Esophagus (tissue), 2 donors: Measurements from ENCODE around the gene MVP. TPM values are rescaled to one million over a fixed set of nuclear protein-coding genes. Genes with fewer than 3 reads are reported as not detected.

ENCODE experiments used
- H3K27ac ChIP-seq, 2 donors: one replicate each; pipeline ENCODE4 v1.5.1; 2013; ENCODE audit warnings: low read depth in 2 of 2, mild to moderate bottlenecking in 2 of 2, inconsistent platforms in 1 of 2, low read length in 1 of 2, moderate library complexity in 1 of 2
- H3K27me3 ChIP-seq, 2 donors: one replicate each; pipeline ENCODE4 v1.6.1; 2013; ENCODE audit warnings: low read length in 2 of 2, control low read depth in 1 of 2, mild to moderate bottlenecking in 1 of 2; ENCODE audit not compliant: insufficient read depth in 2 of 2, control insufficient read depth in 1 of 2
- H3K36me3 ChIP-seq, 2 donors: one replicate each; pipeline ENCODE4 v1.6.1; 2013; ENCODE audit warnings: low read length in 1 of 2; ENCODE audit not compliant: control insufficient read depth in 2 of 2, insufficient read depth in 2 of 2
- H3K4me1 ChIP-seq, 2 donors: one replicate each; pipeline ENCODE4 v1.6.1; 2013; ENCODE audit warnings: low read length in 1 of 2; ENCODE audit not compliant: control insufficient read depth in 2 of 2, insufficient read depth in 2 of 2
- H3K4me3 ChIP-seq, 2 donors: one replicate each; pipeline ENCODE4 v1.5.1; 2013; ENCODE audit warnings: low read length in 2 of 2, mild to moderate bottlenecking in 2 of 2, low read depth in 1 of 2, moderate library complexity in 1 of 2
- H3K9me3 ChIP-seq, 2 donors: one replicate each; pipeline ENCODE4 v1.6.1; 2013; ENCODE audit warnings: mild to moderate bottlenecking in 2 of 2, low read depth in 1 of 2, low read length in 1 of 2, moderate library complexity in 1 of 2; ENCODE audit not compliant: control insufficient read depth in 2 of 2, insufficient read depth in 1 of 2
- WGBS, 2 donors: extraction: QIAGEN DNeasy Blood & Tissue Kit; methylation state at CpG; one replicate each; pipeline ENCODE4 v1.1.7; 2013; 5-methylcytosine and 5-hydroxymethylcytosine counted together
- polyA plus RNA-seq, 2 donors: library from polyadenylated mRNA; stranded (reverse); fragments of 200-250 nt; gene quantifications; one replicate each; pipeline ENCODE4 v1.2.3, GENCODE V29; 2013
- donor health status: healthy with polysubstance abuse.
- donor health status: Bipolar disorder and iron deficiency.

Gene MVP
- polyA plus RNA-seq, 2 donors: 63.3 to 69.4 TPM

GRCh38 chr16:29815032-29815721, 5.1 kb upstream of the MVP start:
- peak overlapping the region; percentile 76 to 92 for H3K27ac ChIP-seq
- WGBS, 2 donors: 5 to 7% methylated on average over 39 of the region's 39 CpGs
- no peaks in the 10 kb centered on the region for H3K27me3 ChIP-seq
- H3K9me3 ChIP-seq: no peaks in the 10 kb centered on the region
- H3K4me3 ChIP-seq: peak overlapping the region; percentile 4 to 73
- peaks cover 11 to 26% of the 10 kb centered on the region in 2 donors for H3K4me1 ChIP-seq
- no peaks in the 10 kb centered on the region for H3K36me3 ChIP-seq

GRCh38 chr16:29815793-29816693, 4.2 kb upstream of the MVP start, which contains the start of gene PAGR1:
Gene PAGR1, plus strand, starts transcription at chr16:29816152. Its CDS starts 374 bp downstream, at chr16:29816526.
- H3K27ac ChIP-seq: peak within 1 kb of the TSS; percentile 92 to 97
- 0 to 1% methylated on average over 70 of the region's 70 CpGs for WGBS, 2 donors
- H3K4me1 ChIP-seq: peaks cover 9 to 22% of the 10 kb centered on the region in 2 donors

GRCh38 chr16:29816694-29817441, 3.4 kb upstream of the MVP start:
- Histone ChIP-seq H3K4me3 (peak overlapping the region; percentile 73 to 76), H3K36me3 (no peaks in the 10 kb centered on the region), H3K9me3 (no peaks in the 10 kb centered on the region), H3K27ac (peak overlapping the region; percentile 92 to 97), H3K4me1 (peaks cover 11 to 21% of the 10 kb centered on the region in 2 donors), H3K27me3 (no peaks in the 10 kb centered on the region)
- 2 to 3% methylated on average over 31 to 37 of the region's 37 CpGs for WGBS, 2 donors

More at GRCh38 chr16:29815793-29816693, 4.2 kb upstream of the MVP start, which contains the start of gene PAGR1:
- Histone ChIP-seq H3K4me3 (peak within 1 kb of the TSS; percentile 73 to 76), H3K9me3 (no peaks in the 10 kb centered on the region), H3K36me3 (no peaks in the 10 kb centered on the region), H3K27me3 (no peaks in the 10 kb centered on the region)

GRCh38 chr16:29818082-29818481, 2.2 kb upstream of the MVP start:
- H3K4me3 ChIP-seq: no peak overlapping the region
- H3K27ac ChIP-seq: no peak overlapping the region
- 50 to 63% methylated on average over 4 of the region's 4 CpGs for WGBS, 2 donors
- peaks cover 11 to 21% of the 10 kb centered on the region in 2 donors for H3K4me1 ChIP-seq
- H3K36me3 ChIP-seq: no peaks in the 10 kb centered on the region
- H3K27me3 ChIP-seq: no peaks in the 10 kb centered on the region
- no peaks in the 10 kb centered on the region for H3K9me3 ChIP-seq

GRCh38 chr16:29819506-29819905, 756 bp upstream of the MVP start:
- Histone ChIP-seq H3K27me3 (no peaks in the 10 kb centered on the region), H3K27ac (peak overlapping the region in 1 of 2 donors; percentile 63), H3K4me3 (no peak overlapping the region), H3K9me3 (no peaks in the 10 kb centered on the region), H3K4me1 (peaks cover 14 to 25% of the 10 kb centered on the region in 2 donors), H3K36me3 (no peaks in the 10 kb centered on the region)
- 57 to 61% methylated on average over 15 of the region's 15 CpGs for WGBS, 2 donors

- peaks cover 12 to 30% of the 10 kb centered on the region in 2 donors for H3K4me1 ChIP-seq
- peaks cover 0 to 3% of the 10 kb centered on the region in 2 donors for H3K36me3 ChIP-seq
- H3K27me3 ChIP-seq: no peaks in the 10 kb centered on the region
- peak overlapping the region; percentile 60 to 80 for H3K4me3 ChIP-seq
- H3K9me3 ChIP-seq: no peaks in the 10 kb centered on the region
- WGBS, 2 donors: 7 to 12% methylated on average over 11 of the region's 11 CpGs
- peak overlapping the region; percentile 97 for H3K27ac ChIP-seq
These were observed 724 bp downstream of the MVP start for GRCh38 chr16:29820730-29821642.

GRCh38 chr16:29821643-29822115, 1.4 kb downstream of the MVP start:
- 21 to 23% methylated on average over 7 of the region's 7 CpGs for WGBS, 2 donors
- Histone ChIP-seq H3K4me3 (peak overlapping the region; percentile 60 to 80), H3K27ac (peak overlapping the region; percentile 97), H3K27me3 (no peaks in the 10 kb centered on the region), H3K9me3 (no peaks in the 10 kb centered on the region), H3K36me3 (peaks cover 0 to 4% of the 10 kb centered on the region in 2 donors), H3K4me1 (peaks cover 14 to 34% of the 10 kb centered on the region in 2 donors)

- Histone ChIP-seq H3K27ac (peak overlapping the region; percentile 51 to 65), H3K27me3 (no peaks in the 10 kb centered on the region), H3K36me3 (peaks cover 0 to 4% of the 10 kb centered on the region in 2 donors), H3K4me3 (no peak overlapping the region), H3K9me3 (no peaks in the 10 kb centered on the region), H3K4me1 (peaks cover 8 to 29% of the 10 kb centered on the region in 2 donors)
- WGBS, 2 donors: 24 to 28% methylated on average over 7 of the region's 7 CpGs
These were observed 4.4 kb downstream of the MVP start for GRCh38 chr16:29824589-29825144.
